Measurements from ENCODE around the gene CCDC187.

- no peak for TF ChIP-seq POLR2A (IDR thresholded peaks at IDR 0.05; ENCODE audit: low read depth, low read length)
- TF ChIP-seq TAF1 (IDR thresholded peaks at IDR 0.05; ENCODE audit: low read depth, low read length): no peak
- no peak for TF ChIP-seq POLR2AphosphoS5 (IDR thresholded peaks at IDR 0.05; ENCODE audit: low read depth, low read length)
Observed at GRCh38 chr9:136294437-136294836, 9.5 kb downstream of the CCDC187 start.

All from GM12891 (cell line).